GM23248 (cell line): ENCODE data around the gene MYO5A. TPM values are rescaled to one million over a fixed set of nuclear protein-coding genes. Genes with fewer than 3 reads are reported as not detected.

Experiments
- DNase-seq: peaks from one replicate; pipeline ENCODE4 v3.0.0-alpha.2; 2015
- H2AFZ ChIP-seq: fragments of 200-600 bp; sonication (generic); 2 replicates; pipeline ENCODE4 v1.6.1; 2016; ENCODE audit warnings: antibody characterized with exemption
- H3F3A ChIP-seq: fragments of 200-600 bp; sonication (generic); 2 replicates; pipeline ENCODE4 v1.6.1; 2016; ENCODE audit warnings: mild to moderate bottlenecking, antibody characterized with exemption, mixed run types; ENCODE audit not compliant: insufficient read depth
- H3K27ac ChIP-seq: fragments of 200-600 bp; sonication (generic); 2 replicates; pipeline ENCODE4 v1.5.1; 2016; ENCODE audit warnings: mild to moderate bottlenecking
- H3K27me3 ChIP-seq: fragments of 200-600 bp; sonication (generic); replicated peaks from 2 replicates; pipeline ENCODE4 v1.6.1; 2016; ENCODE audit warnings: mild to moderate bottlenecking; ENCODE audit not compliant: insufficient read depth
- H3K36me3 ChIP-seq: fragments of 200-600 bp; sonication (generic); 2 replicates; pipeline ENCODE4 v1.6.1; 2016; ENCODE audit warnings: low read depth, mild to moderate bottlenecking
- H3K4me1 ChIP-seq: fragments of 200-600 bp; sonication (generic); 2 replicates; pipeline ENCODE4 v1.6.1; 2016; ENCODE audit warnings: mild to moderate bottlenecking; ENCODE audit not compliant: insufficient read depth
- H3K4me2 ChIP-seq: fragments of 200-600 bp; sonication (generic); one replicate; pipeline ENCODE4 v1.6.1; 2016; ENCODE audit warnings: mild to moderate bottlenecking; ENCODE audit not compliant: unreplicated experiment
- H3K4me3 ChIP-seq: fragments of 200-600 bp; sonication (generic); 2 replicates; pipeline ENCODE4 v1.5.1; 2016; ENCODE audit warnings: mild to moderate bottlenecking
- H3K79me2 ChIP-seq: fragments of 200-600 bp; sonication (generic); 2 replicates; pipeline ENCODE4 v1.6.1; 2016; ENCODE audit warnings: mild to moderate bottlenecking; ENCODE audit not compliant: insufficient read depth
- H3K9ac ChIP-seq: fragments of 200-600 bp; sonication (generic); 2 replicates; pipeline ENCODE4 v1.6.1; 2016; ENCODE audit warnings: mild to moderate bottlenecking
- H3K9me2 ChIP-seq: fragments of 200-600 bp; sonication (generic); 2 replicates; pipeline ENCODE4 v1.6.1; 2016; ENCODE audit warnings: mixed run types, mild to moderate bottlenecking, moderate library complexity; ENCODE audit not compliant: insufficient read depth
- H3K9me3 ChIP-seq: fragments of 200-600 bp; sonication (generic); one replicate; pipeline ENCODE4 v1.6.1; 2017; ENCODE audit warnings: low read depth
- H4K20me1 ChIP-seq: fragments of 200-600 bp; sonication (generic); 2 replicates; pipeline ENCODE4 v1.6.0; 2016; ENCODE audit not compliant: insufficient read depth
- EZH2 ChIP-seq: fragments of 200-600 bp; sonication (generic); IDR thresholded peaks from 2 replicates; pipeline ENCODE4 v1.6.1; 2018; ENCODE audit warnings: antibody characterized with exemption, mild to moderate bottlenecking; ENCODE audit not compliant: insufficient read depth, poor library complexity, severe bottlenecking
- EZH2phosphoT487 ChIP-seq: fragments of 200-600 bp; sonication (generic); IDR thresholded peaks from 2 replicates; pipeline ENCODE4 v1.6.1; 2018; ENCODE audit warnings: antibody characterized with exemption, moderate library complexity, mild to moderate bottlenecking, low read depth; ENCODE audit not compliant: insufficient read depth
- WGBS, 2 experiments: methylation state at CpG; one replicate each; pipeline ENCODE4 v1.1.6; 2015 to 2017; ENCODE audit warnings: low lambda C conversion rate in 2 of 2, low coverage in 1 of 2; ENCODE audit errors: missing lambda C conversion rate in 2 of 2; 5-methylcytosine and 5-hydroxymethylcytosine counted together
- in situ Hi-C: fragments of 300-500 bp; cut with MboI; formaldehyde crosslinking; loops from 2 replicates; pipeline ENCODE4 v1.15.0; 2020
- polyA plus RNA-seq: library from polyadenylated mRNA; unstranded; fragments of >200 nt; fragmentation: Nextera tagmentation; extraction: Ambion mirVana; gene quantifications from 2 replicates; pipeline ENCODE4 v1.2.1, GENCODE V29; 2016
- total RNA-seq: library from RNA; depleted of rRNA; stranded (reverse); fragments of >200 nt; shearing (Covaris generic); gene quantifications from 2 replicates; pipeline ENCODE4 v1.2.3, GENCODE V29; 2014

The MYO5A gene
- total and polyA plus RNA-seq, 2 experiments from 2014 or later: 12.1 to 33.3 TPM

DNA sequence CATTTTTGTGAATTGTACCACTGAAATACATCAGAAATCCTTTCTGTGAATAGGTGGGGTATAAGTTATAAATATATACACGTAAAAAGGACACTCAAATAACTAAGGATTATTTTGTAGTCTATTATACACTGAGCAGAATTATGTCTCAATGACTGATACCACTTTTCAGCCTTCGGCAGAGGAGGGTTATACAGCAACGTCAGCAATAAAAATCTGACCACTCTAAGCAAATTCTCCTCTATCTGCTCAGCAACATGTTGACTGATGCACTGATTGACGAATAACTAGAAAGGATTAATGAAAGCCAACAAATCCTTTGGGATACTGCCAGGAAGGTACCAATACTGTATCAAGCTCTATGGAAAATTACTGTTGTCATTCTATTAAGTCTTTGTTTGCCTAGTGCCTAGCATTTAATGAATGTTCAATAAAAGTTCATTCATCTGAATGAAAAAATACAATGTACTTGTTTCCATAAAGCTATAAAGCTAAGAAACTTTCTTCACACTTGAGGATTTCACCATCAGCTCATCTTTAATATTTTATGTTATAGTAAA, 34.9 kb upstream of the MYO5A start:
- no peak for DNase-seq
- WGBS, 2 experiments: 70 to 78% methylated on average over 4 of the region's 4 CpGs
- in situ Hi-C loops: no loop called here

DNA sequence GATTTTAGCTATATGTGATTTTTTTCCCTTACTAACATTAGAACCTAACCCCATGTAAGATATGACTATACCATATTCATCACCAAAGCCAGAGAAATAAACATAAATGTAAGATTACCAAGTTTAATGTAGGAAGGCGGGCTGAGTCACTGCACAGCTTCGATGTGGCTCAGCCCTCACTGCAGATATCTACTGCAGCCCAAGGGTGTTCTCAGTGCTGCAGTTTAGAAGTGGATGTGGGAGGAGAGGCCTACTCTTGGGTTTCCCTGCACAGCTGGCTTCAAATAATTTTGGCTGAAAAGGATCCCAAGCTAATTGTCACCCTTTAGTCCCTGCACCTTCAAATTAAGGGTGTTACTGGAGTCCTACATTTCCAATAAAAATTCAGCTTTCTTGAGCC, 30.9 kb upstream of the MYO5A start:
- H3K4me2 ChIP-seq: no peak overlapping the region
- no peak overlapping the region for H3K9ac ChIP-seq
- H3K79me2 ChIP-seq: peaks cover 100% of the 10 kb centered on the region
- no peak overlapping the region for H2AFZ ChIP-seq
- H3K9me2 ChIP-seq: no peaks in the 10 kb centered on the region
- 66% methylated on average over 2 of the region's 2 CpGs for WGBS, 2 experiments
- peaks cover 14% of the 10 kb centered on the region; the same call in 1 of the 2 replicates for H4K20me1 ChIP-seq
- no peak overlapping the region for H3K4me3 ChIP-seq
- no peaks in the 10 kb centered on the region for H3K27me3 ChIP-seq
- TF ChIP-seq EZH2phosphoT487 (no peak), EZH2 (no peak)
- in situ Hi-C loops: no loop called here
- H3F3A ChIP-seq: 0 out of 2 replicates have a peak, but pooled peaks cover 12% of the 10 kb centered on the region
- peaks cover 20% of the 10 kb centered on the region for H3K36me3 ChIP-seq
- peaks cover 30% of the 10 kb centered on the region for H3K4me1 ChIP-seq
- H3K9me3 ChIP-seq: no peaks in the 10 kb centered on the region
- peak overlapping the region; percentile 5; the same call in 1 of the 2 replicates for H3K27ac ChIP-seq
- peak; percentile 63 for DNase-seq

More for the DNA sequence above, 34.9 kb upstream of the MYO5A start:
- peaks cover 100% of the 10 kb centered on the region for H3K79me2 ChIP-seq
- no peak overlapping the region for H3K27ac ChIP-seq
- no peaks in the 10 kb centered on the region for H3K36me3 ChIP-seq
- no peak overlapping the region for H3K9ac ChIP-seq
- no peak overlapping the region for H2AFZ ChIP-seq
- H3K4me1 ChIP-seq: peaks cover 34% of the 10 kb centered on the region
- TF ChIP-seq EZH2phosphoT487 (no peak), EZH2 (no peak)
- H3K27me3 ChIP-seq: no peaks in the 10 kb centered on the region
- H3K4me3 ChIP-seq: no peak overlapping the region
- H3K9me3 ChIP-seq: no peaks in the 10 kb centered on the region
- H3K9me2 ChIP-seq: no peaks in the 10 kb centered on the region
- no peak overlapping the region for H3K4me2 ChIP-seq
- H3F3A ChIP-seq: 0 out of 2 replicates have a peak, but pooled peaks cover 12% of the 10 kb centered on the region
- H4K20me1 ChIP-seq: peaks cover 28% of the 10 kb centered on the region; the same call in 1 of the 2 replicates

DNA sequence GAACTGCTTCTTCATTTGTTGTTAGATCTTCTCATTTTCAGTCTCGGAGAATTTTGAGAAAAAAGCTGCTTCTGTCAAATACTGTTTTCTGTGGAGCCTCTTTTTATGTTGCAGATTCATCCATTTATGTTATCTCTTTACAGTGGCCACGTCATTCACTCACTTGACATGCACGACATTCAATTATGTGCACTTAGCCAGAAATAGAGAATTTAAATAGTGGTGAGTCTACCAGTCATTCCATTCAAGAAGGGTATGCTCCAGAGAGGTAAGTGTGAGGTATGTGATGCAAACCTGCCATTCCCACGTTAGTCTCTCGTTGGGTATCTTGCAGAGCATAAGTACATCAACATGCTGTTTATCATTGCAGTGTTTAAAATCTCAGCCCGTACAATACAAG, 30.3 kb upstream of the MYO5A start:
- Histone ChIP-seq H3F3A (0 out of 2 replicates have a peak, but pooled peaks cover 12% of the 10 kb centered on the region), H3K9me2 (no peaks in the 10 kb centered on the region), H3K4me1 (peaks cover 30% of the 10 kb centered on the region), H4K20me1 (peaks cover 14% of the 10 kb centered on the region; the same call in 1 of the 2 replicates), H3K4me3 (no peak overlapping the region), H3K4me2 (no peak overlapping the region), H3K36me3 (peaks cover 25% of the 10 kb centered on the region), H2AFZ (no peak overlapping the region), H3K27me3 (no peaks in the 10 kb centered on the region), H3K9ac (no peak overlapping the region), H3K9me3 (no peaks in the 10 kb centered on the region), H3K79me2 (peaks cover 100% of the 10 kb centered on the region), H3K27ac (peak overlapping the region; percentile 5; the same call in 1 of the 2 replicates)
- DNase-seq: no peak
- WGBS, 2 experiments: 98 to 100% methylated on average over 6 of the region's 6 CpGs
- TF ChIP-seq EZH2: no peak
- no peak for TF ChIP-seq EZH2phosphoT487
- in situ Hi-C loops: no loop called here

DNA sequence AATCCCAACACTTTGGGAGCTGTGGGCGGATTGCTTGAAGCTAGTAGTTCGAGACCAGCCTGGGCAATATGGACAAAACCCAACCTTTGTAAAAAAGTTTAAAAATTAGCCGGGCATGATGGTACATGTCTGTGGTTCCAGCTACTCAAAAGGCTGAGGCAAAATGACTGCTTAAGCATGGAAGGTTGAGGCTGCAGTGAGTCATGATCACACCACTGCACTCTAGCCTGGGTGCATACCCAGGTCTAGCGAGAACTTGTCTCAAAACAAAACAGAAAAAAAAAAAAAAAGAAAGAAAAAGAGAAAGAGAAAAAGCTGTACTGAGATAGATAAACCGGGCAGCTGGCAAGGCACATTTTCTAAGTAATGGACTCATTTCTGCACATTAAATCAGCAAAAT, 29.5 kb upstream of the MYO5A start:
- Histone ChIP-seq H3K4me2 (peak overlapping the region; percentile 21), H4K20me1 (peaks cover 14% of the 10 kb centered on the region; the same call in 1 of the 2 replicates), H3K79me2 (peaks cover 100% of the 10 kb centered on the region), H3K36me3 (peaks cover 27% of the 10 kb centered on the region), H2AFZ (0 out of 2 replicates have a peak overlapping the region, but pooled peaks have one; percentile 10), H3K4me1 (peaks cover 30% of the 10 kb centered on the region), H3K27me3 (no peaks in the 10 kb centered on the region), H3K9me3 (no peaks in the 10 kb centered on the region), H3K9ac (no peak overlapping the region), H3K27ac (peak overlapping the region; percentile 48), H3K9me2 (no peaks in the 10 kb centered on the region), H3F3A (0 out of 2 replicates have a peak, but pooled peaks cover 12% of the 10 kb centered on the region), H3K4me3 (no peak overlapping the region)
- DNase-seq: peak; percentile 59
- 74 to 75% methylated on average over 5 of the region's 5 CpGs for WGBS, 2 experiments
- TF ChIP-seq EZH2 (no peak), EZH2phosphoT487 (no peak)
- in situ Hi-C loops: no loop called here

DNA sequence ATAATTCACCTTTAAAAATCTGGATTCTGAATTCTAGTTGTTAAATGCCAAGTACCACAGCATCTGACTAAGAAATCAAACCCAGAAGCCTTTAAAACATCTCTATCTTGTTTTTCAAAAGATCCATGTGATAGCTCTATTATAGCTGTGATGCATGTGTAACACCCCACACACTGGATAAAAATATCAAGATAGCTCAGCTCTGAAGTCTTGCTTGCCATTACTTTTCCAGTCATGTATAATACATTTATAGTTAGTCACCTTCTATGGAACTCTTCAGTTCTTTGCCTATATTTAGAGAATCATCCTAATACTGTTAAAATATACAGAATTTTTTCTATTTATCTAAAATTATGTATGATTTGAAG, 28.6 kb upstream of the MYO5A start:
- Histone ChIP-seq H3K27ac (no peak overlapping the region), H3K4me1 (peaks cover 30% of the 10 kb centered on the region), H4K20me1 (peaks cover 14% of the 10 kb centered on the region; the same call in 1 of the 2 replicates)

More for the DNA sequence above, 28.6 kb upstream of the MYO5A start:
- Histone ChIP-seq H3K4me3 (no peak overlapping the region), H3F3A (0 out of 2 replicates have a peak, but pooled peaks cover 12% of the 10 kb centered on the region), H3K79me2 (peaks cover 99% of the 10 kb centered on the region), H3K4me2 (no peak overlapping the region), H3K9ac (no peak overlapping the region), H3K27me3 (no peaks in the 10 kb centered on the region), H3K9me3 (no peaks in the 10 kb centered on the region), H2AFZ (no peak overlapping the region), H3K9me2 (no peaks in the 10 kb centered on the region), H3K36me3 (peaks cover 27% of the 10 kb centered on the region)
- peak; percentile 47 for DNase-seq
- in situ Hi-C loops: no loop called here
- no peak for TF ChIP-seq EZH2
- no peak for TF ChIP-seq EZH2phosphoT487
